ENCODE data around the gene GRIA1. TPM values are rescaled to one million over a fixed set of nuclear protein-coding genes. Genes with fewer than 3 reads are reported as not detected.

The GRIA1 gene
- total and polyA plus RNA-seq, 10 of the 15 experiments (the other 5 are each of a cell fraction or from before 2014, with no cell fraction given), result 0.04 to 0.18 (median 0.04) TPM; not detected in 7

GRCh38 chr5:153661897-153662296, 171.4 kb downstream of the GRIA1 start:
- no peaks in the 10 kb centered on the region for H3K4me1 ChIP-seq (ENCODE audit: control insufficient read depth, insufficient read depth, low read length)
- ATAC-seq (no peak), FAIRE-seq (no peak), DNase-seq (ENCODE audit: low read depth, low spot score) (no peak)
- 5% methylated on average over 2 of the region's 2 CpGs for WGBS (ENCODE audit: insufficient coverage, insufficient replicate concordance, low lambda C conversion rate, missing lambda C conversion rate)
- TF ChIP-seq ZNF687 (IDR thresholded peaks at IDR 0.05) (no peak), SUZ12 (IDR thresholded peaks at IDR 0.05; ENCODE audit: unreplicated experiment) (no peak), ZNF24 (IDR thresholded peaks at IDR 0.05) (no peak), TCF7 (IDR thresholded peaks at IDR 0.05; ENCODE audit: borderline replicate concordance) (no peak), BMI1 (IDR thresholded peaks at IDR 0.05; ENCODE audit: borderline replicate concordance) (no peak), REST (IDR thresholded peaks at IDR 0.05; ENCODE audit: low read depth, low read length) (no peak), POU2F2 (IDR thresholded peaks at IDR 0.05; ENCODE audit: borderline replicate concordance, low read depth, low read length) (no peak), KDM1A (IDR thresholded peaks at IDR 0.05; ENCODE audit: borderline replicate concordance) (no peak), NR2C1 (IDR thresholded peaks at IDR 0.05) (no peak), BHLHE40 (IDR thresholded peaks at IDR 0.05; ENCODE audit: borderline replicate concordance in 1 of 2, low read depth in 2 of 2, low read length in 1 of 2) (no peak), POLR2AphosphoS2 (IDR thresholded peaks at IDR 0.05; ENCODE audit: low read depth, low read length) (no peak), ZNF217 (IDR thresholded peaks at IDR 0.05) (no peak), PRDM15 (CRISPR knock-in tag; IDR thresholded peaks at IDR 0.05) (no peak), HCFC1 (IDR thresholded peaks at IDR 0.05; ENCODE audit: low read length) (no peak), RCOR1 (conservative IDR thresholded peaks at IDR 0.05; ENCODE audit: low read depth, low read length) (no peak)
- H3K4me3 ChIP-seq, result no peak overlapping the region
- SMC1A ChIA-PET (ENCODE audit: uncharacterized antibody, unreplicated experiment), result interaction anchor here (1.4 kb wide), 1 partner anchor 10 kb away, joined by 5 read pairs; no protein-coding TSS in a partner anchor
- H3K9me3 ChIP-seq (replicated peaks; ENCODE audit: control insufficient read depth, insufficient read depth, low read length), result no peaks in the 10 kb centered on the region
- BruUV-seq (replicated peaks), result no TSS peak
- no peaks in the 10 kb centered on the region for H3K27me3 ChIP-seq (replicated peaks in 1 of 2; ENCODE audit: control insufficient read depth in 2 of 2, insufficient read depth in 2 of 2, low read length in 1 of 2)
- CTCF ChIA-PET, result no interaction called here
- POLR2A ChIA-PET, result no interaction called here
- intact Hi-C loops (cut with micrococcal nuclease; ENCODE audit: unreplicated experiment), result no loop called here
- in situ Hi-C loops (cut with MboI), result no loop called here
- no peaks in the 10 kb centered on the region for H3K79me2 ChIP-seq (ENCODE audit: control insufficient read depth, insufficient read depth, low read length)
- no peak overlapping the region for H3K9ac ChIP-seq (ENCODE audit: control insufficient read depth, insufficient read depth, low read length)
- H3K4me2 ChIP-seq (ENCODE audit: control insufficient read depth, insufficient read depth), result no peak overlapping the region
- RAD21 ChIA-PET (ENCODE audit: unreplicated experiment), result no interaction called here
- H4K20me1 ChIP-seq (ENCODE audit: control insufficient read depth, insufficient read depth), result no peaks in the 10 kb centered on the region
- H2AFZ ChIP-seq (ENCODE audit: control insufficient read depth, low read depth, low read length), result no peak overlapping the region
- no peak overlapping the region for H3K27ac ChIP-seq (ENCODE audit: control insufficient read depth, insufficient read depth)
- H3K36me3 ChIP-seq (ENCODE audit: control insufficient read depth in 2 of 2, insufficient read depth in 2 of 2, low read length in 1 of 2), result no peaks in the 10 kb centered on the region

Measured in GM12878 (cell line).